GM19239 (cell line): ENCODE data around the gene METTL26.
A peak's percentile ranks its signal among the peaks of the same experiment; 100 is the strongest.

Experiments
- DNase-seq: peaks from one replicate; pipeline ENCODE4 v3.0.0; 2011; ENCODE audit warnings: low spot score; ENCODE audit not compliant: insufficient read length
- FAIRE-seq: peaks from 2 replicates; lab custom pipeline; 2011; peaks lifted over from hg19 to GRCh38; lab: Jason Lieb, UNC

The METTL26 gene

DNA sequence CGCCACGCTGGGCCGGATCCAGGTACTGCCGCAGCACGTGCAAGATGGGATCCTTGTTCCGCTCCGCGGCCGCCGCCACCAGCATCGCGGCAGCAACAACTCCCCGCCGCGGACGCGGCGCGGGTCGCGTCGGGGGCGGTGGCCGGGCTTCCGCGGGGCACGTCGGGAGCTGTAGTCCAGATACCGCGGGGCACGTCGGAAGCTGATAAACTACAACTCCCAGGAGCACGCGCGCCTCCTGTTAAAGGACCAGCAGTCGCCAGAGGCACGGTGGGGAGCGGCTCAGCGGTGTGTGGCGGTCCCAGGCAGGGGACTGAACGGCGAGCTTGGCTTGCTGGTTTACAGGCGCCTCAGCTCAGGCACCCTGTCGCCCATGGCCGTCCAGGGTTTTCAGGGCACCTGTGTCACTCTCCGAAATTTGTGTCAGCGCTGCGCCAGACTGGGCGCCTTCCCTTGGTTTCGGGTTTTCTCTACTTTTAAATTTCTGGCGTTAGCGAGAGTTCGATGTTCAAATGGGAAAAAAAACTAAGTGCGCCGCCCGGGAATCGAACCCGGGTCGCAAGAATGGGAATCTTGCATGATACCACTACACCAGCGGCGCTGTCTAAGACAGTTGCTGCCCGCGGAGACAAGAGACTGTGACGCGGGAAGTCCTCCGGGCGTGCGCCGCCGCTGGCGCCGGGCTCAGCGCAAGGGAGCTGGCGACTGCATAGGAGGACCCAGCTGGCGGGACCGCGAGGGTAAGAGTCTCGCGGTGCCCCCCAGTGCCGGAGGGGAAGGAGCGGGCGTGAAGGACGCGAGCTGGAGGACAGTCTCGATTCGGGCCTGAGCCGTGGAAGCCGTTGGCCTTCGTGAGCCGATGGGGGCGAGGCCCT lies at the start of gene METTL26:
METTL26 (minus strand) TSS at position 100 of the 875 bp plus-strand sequence; CDS start at position 85, 15 bp downstream.
- peak; percentile 99 for FAIRE-seq
- DNase-seq: peak; percentile 100

DNA sequence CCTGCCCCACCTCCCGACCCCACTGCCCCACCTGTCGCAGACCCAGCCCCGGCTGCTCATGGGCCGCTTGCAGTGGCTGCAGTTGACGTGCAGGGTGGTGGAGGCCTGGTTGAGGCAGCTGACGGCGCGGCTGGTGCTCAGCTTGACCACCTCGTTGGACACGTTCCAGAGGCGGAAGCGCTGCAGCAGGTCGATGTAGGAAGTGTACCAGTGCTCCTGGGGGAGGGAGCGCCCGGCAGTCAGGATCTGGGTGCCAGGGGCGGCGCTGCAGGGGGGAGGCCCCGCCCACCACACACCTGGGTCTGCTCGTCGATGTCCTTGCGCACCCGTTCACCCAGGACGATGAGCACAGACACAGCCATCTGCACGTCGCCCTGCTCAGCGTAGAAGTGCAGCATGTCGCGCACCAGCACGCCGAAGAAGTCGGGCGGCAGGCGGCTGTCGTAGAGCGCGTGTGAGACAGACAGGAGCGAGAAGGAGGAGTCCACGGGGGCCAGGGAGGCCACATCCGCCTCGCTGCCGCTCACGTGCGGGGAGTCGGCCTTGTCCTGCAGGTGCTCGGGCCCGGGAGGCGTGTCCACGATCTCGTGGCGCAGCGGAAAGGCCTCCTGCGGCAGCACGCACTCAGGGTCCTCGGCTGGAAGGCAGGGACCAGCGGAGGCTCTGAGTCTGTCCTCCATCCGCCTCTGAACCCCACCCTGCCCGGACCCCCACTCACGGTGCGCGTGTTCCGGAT lies 49.0 kb upstream of the METTL26 start:
- no peak for DNase-seq

DNA sequence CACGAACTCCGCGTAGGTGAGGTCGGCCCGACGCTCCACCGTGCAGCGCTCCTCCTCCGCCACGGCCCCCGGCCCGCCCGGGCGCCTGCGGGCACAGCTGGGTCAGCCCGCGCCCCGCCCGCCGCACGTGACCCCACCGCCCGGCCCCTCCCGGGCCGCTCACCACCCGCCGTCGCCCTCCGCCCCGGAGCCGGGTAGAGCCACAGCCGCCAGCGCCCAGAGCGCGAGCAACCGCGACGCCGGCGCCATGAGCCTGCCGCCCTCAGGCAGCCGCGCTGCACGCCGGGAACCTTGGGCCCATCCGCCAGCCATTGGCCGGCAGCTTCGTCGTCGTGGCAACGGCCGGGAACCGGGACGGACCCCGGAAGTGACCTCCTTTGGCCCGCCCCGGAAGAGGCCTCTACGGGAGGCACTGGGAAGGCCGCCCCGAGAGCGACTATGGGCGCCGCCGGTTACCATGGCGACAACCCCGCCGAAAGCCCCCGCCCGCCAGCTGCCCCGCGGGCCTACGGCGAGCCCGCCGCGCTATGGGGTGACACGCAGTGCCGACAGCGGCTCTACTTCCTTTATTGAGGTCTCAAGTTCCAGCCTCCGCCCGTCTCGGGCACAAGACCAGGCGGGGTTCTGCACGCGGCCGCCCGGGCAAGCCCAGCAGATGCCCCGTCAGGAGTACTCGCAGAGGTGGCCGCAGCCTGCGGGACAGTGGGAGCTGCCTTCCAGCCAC lies 48.1 kb upstream of the METTL26 start, which contains the start of gene JMJD8:
JMJD8 (minus strand) TSS at position 264 of the 724 bp plus-strand sequence; CDS start at position 249, 15 bp downstream.
- DNase-seq (peak; percentile 100), FAIRE-seq (peak; percentile 97)

More for the DNA sequence above, 49.0 kb upstream of the METTL26 start:
- no peak for FAIRE-seq

DNA sequence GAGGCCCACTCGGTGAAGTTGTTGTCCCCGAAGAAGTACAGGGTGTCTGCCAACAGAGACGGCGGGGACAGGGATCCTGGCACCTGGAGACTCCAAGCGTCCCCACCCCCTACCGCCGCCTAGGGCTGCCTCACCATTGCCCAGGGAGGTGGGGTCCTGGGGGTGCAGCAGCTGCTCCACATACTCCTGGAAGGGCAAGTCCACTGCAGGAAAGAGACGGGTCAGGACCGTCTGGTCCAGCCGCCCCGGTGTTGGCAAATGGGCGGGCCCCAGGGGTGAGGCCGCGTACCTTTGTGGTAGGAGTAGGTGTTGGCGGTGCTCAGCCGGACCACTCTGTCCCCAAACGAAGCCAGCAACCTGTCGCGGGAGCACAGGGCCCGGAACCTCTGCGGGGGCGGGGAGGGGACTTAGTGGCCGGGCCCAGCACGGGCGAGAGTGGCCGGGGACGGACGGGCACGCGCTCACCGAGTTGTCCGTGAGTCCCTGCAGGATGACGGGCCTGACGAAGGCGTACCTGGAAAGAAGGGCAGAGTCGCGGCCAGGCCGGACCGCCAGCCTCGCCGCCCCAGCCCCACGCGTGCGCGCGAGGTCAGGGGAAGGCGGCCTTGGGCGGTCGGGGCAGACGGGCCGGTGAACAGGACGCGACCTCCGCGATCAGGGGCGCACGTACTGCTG lies 47.4 kb upstream of the METTL26 start:
- no peak for DNase-seq
- FAIRE-seq: peak; percentile 21

DNA sequence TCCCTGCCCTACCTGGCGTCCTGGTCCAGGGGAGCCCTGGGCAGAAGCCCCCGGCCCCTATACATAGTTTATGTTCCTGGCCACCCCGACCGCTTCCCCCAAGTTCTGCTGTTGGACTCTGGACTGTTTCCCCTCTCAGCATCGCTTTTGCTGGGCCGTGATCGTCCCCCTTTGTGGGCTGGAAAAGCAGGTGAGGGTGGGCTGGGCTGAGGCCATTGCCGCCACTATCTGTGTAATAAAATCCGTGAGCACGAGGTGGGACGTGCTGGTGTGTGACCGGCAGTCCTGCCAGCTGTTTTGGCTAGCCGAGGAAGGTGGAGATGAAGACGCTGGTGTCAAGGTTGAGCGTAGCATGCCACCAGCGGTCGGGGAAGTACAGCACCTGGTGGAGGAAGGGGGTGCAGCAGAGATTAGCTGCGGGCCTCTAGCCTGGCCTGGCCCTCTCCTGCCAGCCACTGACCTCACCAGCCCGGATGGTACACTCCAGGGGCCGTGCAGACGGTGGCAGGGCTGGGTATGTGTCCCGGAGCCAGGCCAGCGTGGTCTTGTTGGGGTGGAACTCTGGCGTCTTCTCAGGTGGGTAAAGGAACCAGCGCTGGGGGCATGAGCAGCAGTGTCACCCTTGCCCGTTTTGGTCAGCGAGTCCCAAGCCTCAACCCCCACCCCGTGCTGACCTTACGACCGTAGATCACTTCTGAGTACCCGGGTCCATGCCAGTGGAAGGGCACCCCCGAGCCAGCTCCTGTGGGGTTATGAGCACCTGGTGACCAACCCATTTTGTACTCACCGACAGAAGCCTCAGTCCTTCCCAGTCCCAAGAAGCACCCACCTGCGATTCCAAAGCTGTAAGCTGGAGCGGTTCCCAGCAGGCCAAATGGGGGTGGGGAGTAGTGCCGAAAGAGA lies 46.6 kb upstream of the METTL26 start:
- DNase-seq: no peak
- FAIRE-seq: no peak

DNA sequence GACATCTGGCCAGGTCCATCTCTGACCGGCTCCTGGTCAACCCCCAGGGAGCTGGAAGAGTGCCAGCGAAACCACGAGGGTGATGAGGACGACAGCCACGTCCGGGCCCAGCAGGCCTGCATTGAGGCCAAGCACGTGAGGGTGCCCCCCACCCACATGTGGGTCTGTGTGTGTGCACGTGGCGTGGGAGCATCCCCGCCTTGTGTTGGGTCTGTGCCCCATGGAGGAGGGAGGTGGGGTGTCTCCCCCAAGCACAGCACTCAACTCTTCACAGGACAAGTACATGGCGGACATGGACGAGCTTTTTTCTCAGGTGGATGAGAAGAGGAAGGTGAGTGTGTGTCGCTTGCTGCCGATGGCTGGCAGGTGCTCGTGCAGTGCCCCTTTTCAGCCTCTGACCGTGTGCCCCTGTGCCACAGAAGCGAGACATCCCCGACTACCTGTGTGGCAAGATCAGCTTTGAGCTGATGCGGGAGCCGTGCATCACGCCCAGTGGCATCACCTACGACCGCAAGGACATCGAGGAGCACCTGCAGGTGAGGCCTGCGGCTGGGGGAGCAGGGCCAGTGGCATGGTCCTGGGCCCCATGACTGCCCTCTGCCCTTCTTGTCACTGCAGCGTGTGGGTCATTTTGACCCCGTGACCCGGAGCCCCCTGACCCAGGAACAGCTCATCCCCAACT lies 45.8 kb upstream of the METTL26 start:
- DNase-seq: no peak
- no peak for FAIRE-seq

DNA sequence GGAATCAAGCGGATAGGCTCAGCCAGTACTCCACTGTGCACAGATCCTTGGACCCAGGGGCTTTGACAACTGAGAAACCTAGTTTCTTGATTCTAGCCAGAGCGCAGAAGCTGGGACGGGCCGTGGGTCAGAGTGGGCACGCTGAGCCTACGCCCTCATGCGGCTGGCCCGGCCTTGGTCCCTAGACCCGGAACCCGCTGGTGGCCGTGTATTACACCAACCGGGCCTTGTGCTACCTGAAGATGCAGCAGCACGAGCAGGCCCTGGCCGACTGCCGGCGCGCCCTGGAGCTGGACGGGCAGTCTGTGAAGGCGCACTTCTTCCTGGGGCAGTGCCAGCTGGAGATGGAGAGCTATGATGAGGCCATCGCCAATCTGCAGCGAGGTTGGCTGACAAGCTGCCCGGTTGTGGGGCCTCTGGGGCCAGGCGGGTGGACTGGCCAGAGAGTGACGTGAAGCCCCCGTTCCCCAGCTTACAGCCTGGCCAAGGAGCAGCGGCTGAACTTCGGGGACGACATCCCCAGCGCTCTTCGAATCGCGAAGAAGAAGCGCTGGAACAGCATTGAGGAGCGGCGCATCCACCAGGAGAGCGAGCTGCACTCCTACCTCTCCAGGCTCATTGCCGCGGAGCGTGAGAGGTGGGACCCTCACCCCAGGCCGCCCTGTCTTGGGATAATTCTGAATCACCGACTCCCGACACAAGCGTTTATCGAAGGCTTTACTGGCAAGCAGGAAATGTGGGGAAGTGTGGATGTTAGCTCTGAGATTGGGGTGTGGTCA lies 45.1 kb upstream of the METTL26 start:
- DNase-seq (no peak), FAIRE-seq (no peak)

DNA sequence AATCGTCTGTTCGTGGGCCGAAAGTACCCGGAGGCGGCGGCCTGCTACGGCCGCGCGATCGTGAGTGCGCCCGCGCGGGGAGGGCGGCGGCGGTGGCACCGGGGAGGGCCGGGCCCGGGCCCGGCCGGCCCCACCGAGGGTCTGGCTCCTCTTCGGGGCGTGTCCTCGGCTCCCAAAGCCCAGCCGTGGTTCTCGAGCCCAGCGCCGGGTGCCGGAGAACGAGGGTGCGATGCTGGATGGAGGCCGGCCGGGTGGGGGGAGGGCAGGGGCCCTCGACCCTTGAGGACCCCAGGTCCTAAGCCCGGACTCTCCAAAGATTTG lies 44.5 kb upstream of the METTL26 start:
- no peak for DNase-seq
- FAIRE-seq: no peak

DNA sequence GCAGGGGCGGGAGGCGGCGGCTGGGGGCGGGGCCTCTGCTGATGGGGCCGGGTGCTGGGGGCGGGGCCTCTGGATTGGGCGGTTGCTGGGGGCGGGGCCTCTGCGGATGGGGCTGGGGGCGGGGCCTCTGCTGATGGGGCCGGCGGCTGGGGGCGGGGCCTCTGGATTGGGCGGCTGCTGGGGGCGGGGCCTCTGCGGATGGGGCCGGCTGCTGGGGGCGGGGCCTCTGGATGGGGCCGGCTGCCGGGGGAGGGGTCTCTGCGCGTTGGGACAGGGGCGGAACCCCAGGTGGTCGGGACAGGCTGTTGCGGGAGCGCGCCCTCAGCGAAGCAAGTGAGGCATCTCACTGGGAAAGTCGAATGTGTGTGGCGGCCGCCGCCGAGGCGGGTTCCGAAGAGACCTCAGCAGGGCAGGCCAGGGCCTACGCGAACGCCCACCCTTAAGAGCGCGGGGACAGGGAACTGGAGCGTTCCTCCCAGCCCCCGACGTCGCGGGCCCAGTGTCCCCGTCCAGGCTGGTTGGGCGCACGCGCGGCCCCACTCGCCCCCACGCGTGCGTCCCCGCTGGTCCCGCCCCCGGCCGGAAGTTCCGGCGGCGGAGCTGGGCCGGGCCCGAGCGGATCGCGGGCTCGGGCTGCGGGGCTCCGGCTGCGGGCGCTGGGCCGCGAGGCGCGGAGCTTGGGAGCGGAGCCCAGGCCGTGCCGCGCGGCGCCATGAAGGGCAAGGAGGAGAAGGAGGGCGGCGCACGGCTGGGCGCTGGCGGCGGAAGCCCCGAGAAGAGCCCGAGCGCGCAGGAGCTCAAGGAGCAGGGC lies 43.9 kb upstream of the METTL26 start, which contains the start of gene STUB1:
STUB1 (plus strand) TSS at position 597 of the 811 bp plus-strand sequence; CDS start at position 713, 116 bp downstream.
- FAIRE-seq: peak; percentile 91

DNA sequence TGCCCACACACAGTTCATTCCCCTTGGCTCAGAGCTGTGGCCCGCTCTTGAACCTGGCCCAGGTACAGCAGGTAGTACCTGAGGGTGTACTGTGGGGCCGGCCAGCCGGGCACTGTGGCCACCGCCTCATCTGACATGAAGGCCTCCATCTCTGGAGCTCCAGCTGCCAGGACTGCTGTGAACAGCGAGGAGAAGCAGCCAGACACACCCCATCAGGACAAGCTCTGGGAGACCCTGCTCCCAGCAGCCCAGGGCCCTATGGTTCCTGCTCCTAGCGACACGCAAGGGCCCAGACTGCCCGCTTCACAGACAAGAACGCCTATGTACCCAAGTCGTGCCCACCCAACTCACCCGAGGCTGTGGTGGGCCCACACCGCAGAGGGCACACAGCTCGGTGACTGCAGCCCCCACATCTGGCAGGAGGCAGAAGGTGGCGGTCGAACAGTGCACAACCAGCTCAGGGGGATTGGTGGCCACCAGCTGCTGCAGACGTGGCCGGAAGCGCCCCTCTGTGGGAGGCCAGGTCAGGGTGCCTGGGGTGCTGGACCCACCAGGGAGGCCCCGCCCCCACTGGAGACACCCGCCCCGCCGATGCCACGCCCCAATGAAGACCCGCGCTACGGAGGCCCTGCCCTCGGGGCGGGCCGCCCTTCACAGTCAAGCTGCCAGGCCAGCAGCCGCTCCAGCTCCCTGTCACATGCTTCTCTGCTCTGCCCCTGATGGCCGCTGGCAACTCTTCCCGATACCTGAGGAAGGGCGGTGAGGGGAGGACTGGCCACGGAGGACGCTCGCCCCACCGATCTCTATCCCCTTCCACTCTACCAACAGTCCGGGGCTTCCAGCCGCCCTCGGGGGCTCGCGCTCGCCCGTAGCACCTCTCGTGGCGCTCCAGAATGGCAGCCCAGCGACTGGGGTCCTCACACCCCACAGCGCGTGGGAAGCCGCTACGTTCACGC lies 43.0 kb upstream of the METTL26 start:
- DNase-seq (no peak), FAIRE-seq (peak; percentile 42)

More for the DNA sequence above, 43.9 kb upstream of the METTL26 start, which contains the start of gene STUB1:
- DNase-seq: peak; percentile 85

DNA sequence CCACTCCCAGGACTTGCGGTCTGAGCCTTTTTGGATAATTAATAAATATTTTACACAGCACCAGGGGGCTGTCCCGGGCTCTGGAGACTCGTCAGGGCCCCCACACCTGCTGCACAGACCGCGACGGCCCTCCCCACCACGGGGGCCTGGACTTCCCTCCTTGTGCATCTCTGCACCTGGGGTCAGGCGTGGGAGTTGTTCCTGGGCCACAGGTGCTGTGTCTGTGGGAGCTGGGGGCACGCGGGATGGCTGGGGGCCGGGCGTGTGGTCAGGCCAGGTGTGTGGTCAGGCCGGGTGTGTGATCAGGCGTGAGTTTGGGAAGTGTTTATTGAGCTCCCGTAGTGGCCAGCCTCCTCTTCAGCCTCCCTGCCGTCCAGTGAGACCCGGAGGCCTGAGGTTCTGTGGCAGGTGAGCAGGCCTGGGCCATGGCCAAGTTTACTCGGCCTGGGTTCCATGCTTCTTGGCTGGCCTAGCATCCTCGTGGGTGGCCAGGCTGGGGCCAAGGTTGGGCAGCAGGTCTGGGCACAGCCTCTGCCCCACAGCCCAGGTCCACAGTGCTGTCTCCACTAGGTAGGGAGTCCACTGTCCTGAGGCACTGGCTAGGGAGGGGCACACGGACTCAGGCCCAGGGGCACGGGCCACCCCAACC lies 42.2 kb upstream of the METTL26 start:
- DNase-seq (no peak), FAIRE-seq (no peak)

DNA sequence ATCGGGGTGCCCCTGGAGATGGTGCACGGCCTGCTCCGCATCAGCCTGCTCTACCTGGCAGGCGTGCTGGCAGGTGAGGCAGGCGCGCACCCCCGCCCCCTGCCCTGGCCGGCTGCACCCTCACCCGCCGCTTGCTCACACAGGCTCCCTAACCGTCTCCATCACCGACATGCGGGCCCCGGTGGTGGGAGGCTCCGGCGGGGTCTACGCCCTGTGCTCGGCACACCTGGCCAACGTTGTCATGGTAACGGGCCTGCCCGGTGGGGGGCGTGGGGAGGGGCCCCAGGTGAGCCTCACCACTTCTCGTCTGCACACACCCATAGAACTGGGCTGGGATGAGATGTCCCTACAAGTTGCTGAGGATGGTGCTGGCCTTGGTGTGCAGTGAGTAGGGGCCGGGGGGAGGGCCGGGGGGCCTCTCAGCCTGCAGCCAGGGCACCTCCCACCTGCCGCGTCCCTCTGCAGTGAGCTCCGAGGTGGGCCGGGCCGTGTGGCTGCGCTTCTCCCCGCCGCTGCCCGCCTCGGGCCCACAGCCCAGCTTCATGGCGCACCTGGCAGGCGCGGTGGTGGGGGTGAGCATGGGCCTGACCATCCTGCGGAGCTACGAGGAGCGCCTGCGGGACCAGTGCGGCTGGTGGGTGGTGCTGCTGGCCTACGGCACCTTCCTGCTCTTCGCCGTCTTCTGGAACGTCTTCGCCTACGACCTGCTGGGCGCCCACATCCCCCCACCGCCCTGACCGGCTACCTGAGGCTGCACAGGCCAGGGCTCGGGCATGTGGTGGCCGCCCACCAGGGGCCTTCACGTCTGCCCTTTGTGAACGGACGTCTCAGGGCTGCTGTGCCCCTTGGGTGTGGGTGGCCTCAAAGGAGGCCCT lies 41.4 kb upstream of the METTL26 start:
- no peak for DNase-seq
- no peak for FAIRE-seq

DNA sequence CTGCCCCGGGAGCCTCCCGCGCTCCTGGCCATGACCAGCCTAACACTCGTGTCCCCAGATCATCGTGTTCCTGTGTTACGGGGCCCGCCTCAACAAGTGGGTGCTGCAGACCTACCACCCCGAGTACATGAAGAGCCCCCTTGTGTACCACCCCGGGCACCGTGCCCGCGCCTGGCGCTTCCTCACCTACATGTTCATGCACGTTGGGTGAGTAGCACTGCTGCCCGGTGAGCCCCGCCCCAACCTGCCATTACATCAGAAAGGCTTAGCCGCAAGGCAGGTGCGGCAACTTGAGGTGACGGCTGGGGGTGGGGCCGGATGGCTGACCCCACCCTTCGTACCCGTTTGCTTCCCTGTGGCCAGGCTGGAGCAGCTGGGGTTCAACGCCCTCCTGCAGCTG lies 40.8 kb upstream of the METTL26 start:
- DNase-seq (no peak), FAIRE-seq (no peak)

DNA sequence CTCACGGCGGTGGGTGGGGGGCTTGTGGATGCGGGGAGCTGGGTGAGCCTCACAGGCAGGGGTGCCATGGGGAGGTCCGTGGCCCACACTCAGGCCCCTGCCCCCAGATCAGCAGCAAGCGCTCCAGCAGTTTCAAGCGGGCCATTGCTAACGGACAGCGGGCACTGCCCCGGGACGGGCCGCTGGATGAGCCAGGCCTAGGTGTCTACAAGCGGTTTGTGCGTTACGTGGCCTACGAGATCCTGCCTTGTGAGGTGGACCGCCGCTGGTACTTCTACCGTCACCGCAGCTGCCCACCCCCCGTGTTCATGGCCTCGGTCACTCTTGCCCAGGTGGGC lies 40.4 kb upstream of the METTL26 start:
- FAIRE-seq (no peak), DNase-seq (no peak)
